ENCODE results near the gene NFXL1. TPM values are rescaled to one million over a fixed set of nuclear protein-coding genes. Genes with fewer than 3 reads are reported as not detected.
"Not testable (repeated sequence)": the region's sequence is repeated elsewhere in the genome, so short reads cannot be mapped to it uniquely, and the experiment has no call there.

The NFXL1 gene
- total and polyA plus RNA-seq, 2 donors, result 4.9 to 24.4 TPM

DNA sequence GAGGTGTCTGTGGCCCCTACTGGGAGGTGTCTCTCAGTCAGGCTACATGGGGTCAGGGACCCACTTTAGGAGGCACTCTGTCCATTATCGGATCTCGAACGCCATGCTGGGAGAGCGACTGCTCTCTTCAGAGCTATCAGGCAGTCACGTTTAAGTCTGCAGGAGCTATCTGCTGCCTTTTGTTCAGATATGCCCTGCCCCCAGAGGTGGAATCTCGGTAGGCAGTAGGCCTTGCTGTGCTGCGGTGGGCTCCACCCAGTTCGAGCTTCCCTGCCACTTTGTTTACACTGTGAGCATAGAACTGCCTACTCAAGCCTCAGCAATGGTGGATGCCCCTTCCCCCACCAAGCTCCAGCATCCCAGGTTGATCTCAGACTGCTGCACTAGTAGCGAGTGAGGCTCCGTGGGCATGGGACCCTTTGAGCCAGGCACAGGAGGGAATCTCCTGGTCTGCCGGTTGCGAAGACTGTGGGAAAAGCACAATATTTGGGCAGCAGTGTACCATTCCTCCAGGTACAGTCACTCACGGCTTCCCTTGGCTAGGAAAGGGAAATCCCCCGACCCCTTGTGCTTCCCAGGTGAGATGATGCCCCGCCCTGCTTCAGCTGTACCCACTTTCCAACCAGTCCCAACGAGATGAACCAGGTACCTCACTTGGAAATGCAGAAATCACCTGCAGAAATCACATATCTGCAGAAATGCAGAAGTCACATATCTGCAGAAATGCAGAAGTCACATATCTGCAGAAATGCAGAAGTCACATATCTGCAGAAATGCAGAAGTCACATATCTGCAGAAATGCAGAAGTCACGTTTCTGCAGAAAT, 8.3 kb upstream of the NFXL1 start:
- H3K36me3 ChIP-seq (ENCODE audit: insufficient read depth); H3K4me1 ChIP-seq (ENCODE audit: insufficient read depth); H3K27ac ChIP-seq (ENCODE audit: low read depth); H3K4me3 ChIP-seq (ENCODE audit: low read depth, low read length); DNase-seq (ENCODE audit: extremely low spot score): not testable (repeated sequence)
- WGBS, result 64% methylated on average over 17 of the region's 17 CpGs

DNA sequence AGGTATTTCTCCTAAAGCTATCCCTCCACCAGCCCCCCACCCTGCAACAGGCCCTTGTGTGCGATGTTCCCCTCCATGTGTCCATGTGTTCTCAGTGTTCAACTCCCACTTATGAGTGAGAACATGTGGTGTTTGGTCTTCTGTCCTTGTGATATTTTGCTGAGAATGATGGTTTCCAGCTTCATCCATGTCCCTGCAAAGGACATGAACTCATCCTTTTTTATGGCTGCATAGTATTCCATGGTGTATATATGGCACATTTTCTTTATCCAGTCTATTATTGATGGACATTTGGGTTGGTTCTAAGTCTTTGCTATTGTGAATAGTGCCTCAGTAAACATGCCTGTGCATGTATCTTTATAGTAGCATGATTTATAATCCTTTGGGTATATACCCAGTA, 2.8 kb upstream of the NFXL1 start:
- not testable (repeated sequence) for H3K27ac ChIP-seq (ENCODE audit: low read depth)
- 98% methylated on average over 1 of the region's 1 CpG for WGBS

DNA sequence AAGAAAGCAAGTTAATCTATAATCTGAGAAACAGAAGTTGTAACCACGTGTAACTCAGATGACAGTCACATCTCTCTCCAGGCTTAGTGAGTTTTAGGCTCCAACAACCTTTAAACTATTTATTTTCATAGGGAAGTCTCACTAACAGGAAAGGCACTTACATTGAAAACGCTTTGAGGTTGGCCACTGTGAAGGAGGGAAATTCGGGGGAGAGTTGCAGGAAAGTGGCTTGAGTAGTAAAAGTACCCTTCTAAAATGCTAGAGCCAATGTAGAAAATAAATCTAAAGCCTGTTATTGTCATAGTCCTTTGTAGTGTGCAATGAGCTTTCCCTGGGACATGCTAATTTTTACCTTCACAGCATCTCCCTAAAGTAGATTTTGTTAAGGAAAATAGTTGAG, 995 bp upstream of the NFXL1 start:
- WGBS, result 53% methylated on average over 3 of the region's 3 CpGs
- Histone ChIP-seq H3K36me3 (ENCODE audit: insufficient read depth) (no peaks in the 10 kb centered on the region), H3K4me1 (ENCODE audit: insufficient read depth) (peaks cover 2% of the 10 kb centered on the region), H3K4me3 (ENCODE audit: low read depth, low read length) (no peak overlapping the region), H3K27ac (ENCODE audit: low read depth) (no peak overlapping the region)
- DNase-seq (ENCODE audit: extremely low spot score), result no peak

More for the DNA sequence above, 2.8 kb upstream of the NFXL1 start:
- H3K4me3 ChIP-seq (ENCODE audit: low read depth, low read length); H3K4me1 ChIP-seq (ENCODE audit: insufficient read depth); H3K36me3 ChIP-seq (ENCODE audit: insufficient read depth); DNase-seq (ENCODE audit: extremely low spot score): not testable (repeated sequence)

DNA sequence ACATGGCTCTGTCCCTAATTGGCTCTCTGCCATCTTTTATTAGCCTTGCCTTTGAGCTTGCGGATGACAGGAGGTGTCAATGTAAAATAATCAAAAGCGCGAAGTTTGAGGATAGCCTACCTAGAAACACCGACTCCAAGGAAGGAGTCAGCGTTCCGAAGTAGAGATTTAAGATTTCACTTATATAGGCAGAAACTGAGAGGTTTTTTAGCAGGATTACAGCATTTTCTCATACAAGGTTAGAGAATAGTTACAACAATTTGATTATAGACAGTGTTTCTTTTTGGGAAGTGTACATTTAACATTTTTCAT, 499 bp upstream of the NFXL1 start:
- Histone ChIP-seq H3K4me1 (ENCODE audit: insufficient read depth) (peaks cover 2% of the 10 kb centered on the region), H3K36me3 (ENCODE audit: insufficient read depth) (no peaks in the 10 kb centered on the region), H3K27ac (ENCODE audit: low read depth) (no peak overlapping the region), H3K4me3 (ENCODE audit: low read depth, low read length) (peak overlapping the region; percentile 92)
- 2% methylated on average over 6 of the region's 6 CpGs for WGBS
- DNase-seq (ENCODE audit: extremely low spot score), result no peak

DNA sequence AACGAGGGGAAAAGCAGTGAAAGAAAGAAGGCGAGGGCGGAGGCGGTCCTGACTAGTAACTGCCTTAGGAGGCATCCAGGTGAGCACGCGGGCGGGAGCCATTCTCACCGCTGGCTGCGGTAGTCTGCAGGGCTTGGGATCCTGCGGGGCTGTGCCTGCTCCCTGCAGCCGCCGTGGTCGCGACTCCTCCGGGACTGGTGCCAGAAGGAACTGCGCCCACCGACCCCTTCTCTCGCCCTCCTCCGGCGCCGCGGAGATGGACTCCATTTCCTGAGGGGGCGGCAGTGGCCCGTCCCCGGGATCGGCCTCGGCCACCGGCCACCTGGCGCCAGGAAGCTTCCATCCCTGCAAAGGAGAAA, 543 bp downstream of the NFXL1 start:
- Histone ChIP-seq H3K4me3 (ENCODE audit: low read depth, low read length) (peak overlapping the region; percentile 92), H3K4me1 (ENCODE audit: insufficient read depth) (peaks cover 2% of the 10 kb centered on the region), H3K27ac (ENCODE audit: low read depth) (peak overlapping the region; percentile 78), H3K36me3 (ENCODE audit: insufficient read depth) (no peaks in the 10 kb centered on the region)
- DNase-seq (ENCODE audit: extremely low spot score), result no peak
- 0% methylated on average over 29 of the region's 29 CpGs for WGBS

DNA sequence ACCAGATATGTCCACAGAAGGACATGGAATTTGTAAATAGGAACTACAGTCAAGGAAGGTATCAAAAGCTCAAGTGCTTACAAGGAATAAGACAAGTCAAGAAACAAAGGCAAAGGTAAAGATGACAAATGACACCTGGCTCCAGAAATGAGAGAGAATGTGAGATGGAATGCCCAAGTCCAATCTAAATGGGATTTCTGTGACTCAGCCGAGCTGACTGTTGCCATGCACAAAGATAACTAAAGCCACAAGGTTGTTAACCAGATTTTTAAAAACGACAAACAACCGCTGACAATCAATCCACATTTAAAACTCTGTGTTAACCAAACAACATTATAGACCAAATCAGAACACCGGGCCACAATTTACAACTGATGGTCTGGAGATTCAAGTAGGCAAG, 1.1 kb downstream of the NFXL1 start:
- no peak for DNase-seq (ENCODE audit: extremely low spot score)
- H3K27ac ChIP-seq (ENCODE audit: low read depth), result no peak overlapping the region
- H3K36me3 ChIP-seq (ENCODE audit: insufficient read depth), result no peaks in the 10 kb centered on the region

DNA sequence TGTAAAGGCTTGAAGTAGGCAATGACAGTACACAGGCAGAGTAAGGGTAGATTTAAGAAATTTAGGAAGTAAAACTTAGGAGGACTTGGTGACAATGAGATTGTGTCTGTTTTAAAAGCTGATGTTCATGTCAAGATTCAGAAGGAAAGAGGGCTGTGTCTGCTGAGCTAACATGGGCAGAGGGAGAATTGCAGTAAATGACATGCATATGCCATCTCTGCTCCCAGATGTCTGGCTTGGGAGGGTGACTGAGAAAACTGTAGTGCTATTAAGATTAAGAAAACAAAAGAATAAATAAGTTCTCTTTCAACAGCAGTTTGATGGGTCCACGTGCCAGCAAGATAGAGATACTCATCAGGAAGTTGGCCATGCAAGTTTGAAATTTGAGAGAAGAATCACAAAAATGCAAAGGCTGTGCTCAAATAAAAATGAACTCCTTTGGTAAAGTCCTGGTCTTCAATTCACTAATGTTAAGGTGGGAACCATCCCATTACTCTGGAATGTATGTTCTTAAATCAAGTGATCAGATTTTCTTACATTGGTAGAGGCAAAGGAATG, 7.2 kb downstream of the NFXL1 start:
- H3K36me3 ChIP-seq (ENCODE audit: insufficient read depth), result peaks cover 2% of the 10 kb centered on the region
- no peak overlapping the region for H3K4me3 ChIP-seq (ENCODE audit: low read depth, low read length)
- H3K27ac ChIP-seq (ENCODE audit: low read depth), result no peak overlapping the region
- DNase-seq (ENCODE audit: extremely low spot score), result no peak
- 22% methylated on average over 1 of the region's 1 CpG for WGBS
- no peaks in the 10 kb centered on the region for H3K4me1 ChIP-seq (ENCODE audit: insufficient read depth)

More for the DNA sequence above, 1.1 kb downstream of the NFXL1 start:
- Histone ChIP-seq H3K4me3 (ENCODE audit: low read depth, low read length) (peak overlapping the region; percentile 92), H3K4me1 (ENCODE audit: insufficient read depth) (peaks cover 2% of the 10 kb centered on the region)
- WGBS, result 18% methylated on average over 4 of the region's 4 CpGs

DNA sequence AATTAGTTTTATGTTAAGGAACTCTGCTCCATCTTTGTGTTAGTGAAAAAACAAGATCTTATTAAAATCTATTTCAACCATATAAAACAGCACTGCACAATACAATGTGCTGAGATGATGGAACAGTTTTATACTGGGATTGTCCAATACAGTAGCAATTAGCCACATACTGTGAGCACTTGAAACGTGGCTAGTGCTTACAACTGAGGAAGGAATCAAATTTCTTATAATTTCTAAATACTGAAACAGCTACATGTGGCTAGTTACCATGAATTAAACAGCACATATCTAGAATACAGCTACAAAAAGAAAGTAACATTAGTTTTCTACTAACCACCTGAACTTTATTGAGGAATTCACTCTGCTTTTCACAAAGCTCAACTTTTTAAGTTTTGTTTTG, 14.7 kb downstream of the NFXL1 start:
- WGBS, result 64% methylated on average over 1 of the region's 1 CpG
- Histone ChIP-seq H3K4me1 (ENCODE audit: insufficient read depth) (no peaks in the 10 kb centered on the region), H3K27ac (ENCODE audit: low read depth) (no peak overlapping the region), H3K36me3 (ENCODE audit: insufficient read depth) (peaks cover 7% of the 10 kb centered on the region), H3K4me3 (ENCODE audit: low read depth, low read length) (no peak overlapping the region)
- no peak for DNase-seq (ENCODE audit: extremely low spot score)

DNA sequence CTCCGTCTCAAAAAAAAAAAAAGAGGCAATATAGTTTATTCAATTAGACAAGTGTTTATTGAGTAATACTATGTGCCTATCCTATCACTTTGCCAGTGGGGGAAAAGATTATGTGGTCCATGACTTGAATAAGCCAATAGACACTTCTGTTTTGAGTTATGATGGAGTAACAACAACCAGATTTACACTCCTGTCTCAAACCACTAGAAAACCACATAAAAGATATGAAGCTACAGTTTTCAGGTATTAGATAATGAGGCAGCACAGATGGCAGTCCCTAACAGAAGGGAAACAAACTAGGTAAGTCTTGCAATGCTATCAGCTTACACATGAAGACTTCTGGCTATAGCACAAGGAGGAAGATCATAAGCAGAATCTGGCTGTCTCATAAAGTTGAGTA, 22.5 kb downstream of the NFXL1 start:
- DNase-seq (ENCODE audit: extremely low spot score), result no peak
- H3K4me1 ChIP-seq (ENCODE audit: insufficient read depth), result no peaks in the 10 kb centered on the region
- H3K4me3 ChIP-seq (ENCODE audit: low read depth, low read length), result no peak overlapping the region
- 97% methylated on average over 1 of the region's 1 CpG for WGBS
- no peak overlapping the region for H3K27ac ChIP-seq (ENCODE audit: low read depth)
- H3K36me3 ChIP-seq (ENCODE audit: insufficient read depth), result peaks cover 9% of the 10 kb centered on the region

DNA sequence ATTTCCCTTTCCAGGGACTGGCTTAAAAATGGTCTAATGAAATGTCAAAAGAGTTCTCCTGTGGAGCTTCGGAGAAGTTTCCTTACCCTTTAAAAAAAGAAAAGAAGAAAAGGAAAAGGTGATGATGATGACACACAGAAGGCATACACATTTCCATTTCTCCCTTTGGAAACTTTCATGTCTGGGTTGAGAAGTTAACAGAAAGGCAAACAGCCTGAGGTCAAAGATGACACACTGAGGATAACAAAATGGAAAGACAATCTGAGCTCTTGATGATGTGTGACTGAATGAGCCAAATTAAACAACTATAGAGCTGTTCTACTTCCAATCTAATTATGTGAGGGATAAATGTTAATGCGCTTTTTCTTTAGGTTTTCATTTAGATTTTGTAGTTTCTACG, 32.2 kb downstream of the NFXL1 start:
- peaks cover 9% of the 10 kb centered on the region for H3K36me3 ChIP-seq (ENCODE audit: insufficient read depth)
- no peak for DNase-seq (ENCODE audit: extremely low spot score)
- 87% methylated on average over 3 of the region's 3 CpGs for WGBS
- H3K27ac ChIP-seq (ENCODE audit: low read depth), result no peak overlapping the region
- H3K4me3 ChIP-seq (ENCODE audit: low read depth, low read length), result no peak overlapping the region
- H3K4me1 ChIP-seq (ENCODE audit: insufficient read depth), result no peaks in the 10 kb centered on the region

DNA sequence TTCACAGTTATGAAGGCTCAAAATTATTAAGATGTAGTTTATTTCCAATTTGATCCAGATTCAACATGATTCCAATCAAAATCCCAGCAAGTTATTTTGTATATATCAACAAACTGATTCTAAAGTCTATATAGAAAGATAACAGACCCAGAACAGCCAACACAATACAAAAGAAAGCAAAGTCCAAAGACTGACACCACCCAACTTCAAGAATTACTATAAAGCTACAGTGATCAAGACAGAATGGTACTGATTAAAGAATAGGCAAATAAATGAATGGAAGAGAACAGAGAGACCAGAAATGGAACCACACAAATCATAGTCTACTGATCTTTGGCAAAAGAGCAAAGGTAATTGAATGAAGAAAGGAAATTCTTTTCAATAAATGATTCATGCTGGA, 34.9 kb downstream of the NFXL1 start:
- no peaks in the 10 kb centered on the region for H3K4me1 ChIP-seq (ENCODE audit: insufficient read depth)
- no peak for DNase-seq (ENCODE audit: extremely low spot score)
- H3K27ac ChIP-seq (ENCODE audit: low read depth), result no peak overlapping the region
- H3K36me3 ChIP-seq (ENCODE audit: insufficient read depth), result peaks cover 5% of the 10 kb centered on the region
- H3K4me3 ChIP-seq (ENCODE audit: low read depth, low read length), result no peak overlapping the region

DNA sequence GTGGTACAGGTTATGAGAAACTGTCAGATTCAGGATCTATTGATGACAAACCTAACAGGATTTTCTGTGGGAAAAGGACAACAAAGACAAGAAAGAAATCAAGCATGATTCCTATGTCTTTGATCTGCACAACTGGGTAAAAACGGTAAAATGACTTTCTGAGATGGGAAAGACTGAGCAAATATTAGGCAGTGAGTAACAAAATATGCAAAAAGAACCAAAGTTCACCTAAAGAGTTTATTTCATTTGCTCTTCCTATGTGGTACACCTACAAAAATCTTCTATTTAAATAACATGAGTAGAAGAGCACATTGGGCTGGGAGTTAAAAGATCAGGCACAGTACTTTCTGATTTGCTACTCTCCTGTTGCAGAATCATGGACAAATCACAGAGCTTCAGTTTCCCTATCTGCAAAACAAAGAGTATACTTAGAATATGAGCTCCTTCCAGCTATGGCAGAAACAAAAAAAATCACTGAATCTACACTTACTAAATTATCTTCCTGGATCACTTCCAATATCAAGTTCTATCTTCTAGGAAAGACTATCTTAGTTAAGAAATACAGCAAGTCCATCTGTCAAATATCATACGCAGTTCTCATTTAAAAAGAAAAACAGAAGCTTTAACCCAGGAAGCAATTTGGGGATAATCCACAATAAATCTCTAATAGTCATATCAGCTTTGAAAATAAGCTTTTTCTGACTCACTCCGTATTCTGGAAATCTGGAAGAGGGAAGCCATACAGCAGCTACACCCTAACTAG, 37.4 kb downstream of the NFXL1 start:
- 80% methylated on average over 3 of the region's 3 CpGs for WGBS
- no peak for DNase-seq (ENCODE audit: extremely low spot score)
- H3K36me3 ChIP-seq (ENCODE audit: insufficient read depth), result peaks cover 4% of the 10 kb centered on the region

DNA sequence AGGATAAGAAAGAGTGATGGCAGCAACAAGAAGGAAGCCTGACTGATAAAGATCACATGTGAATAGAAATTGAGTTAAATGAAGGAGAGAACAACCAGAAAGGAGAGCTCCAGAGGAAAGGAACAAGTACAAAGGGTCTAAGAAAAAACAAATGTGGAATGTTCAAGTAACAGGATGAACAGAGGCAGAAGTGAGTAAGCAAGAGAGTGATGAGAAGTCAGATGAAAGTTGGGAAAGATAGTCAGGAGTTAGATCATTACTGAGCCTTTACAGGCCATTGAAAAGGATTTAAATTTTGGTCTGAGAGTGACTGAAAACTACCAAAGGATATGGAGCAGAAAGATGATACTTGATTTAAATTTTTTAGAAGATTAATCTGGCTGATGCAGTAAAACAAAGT, 38.1 kb downstream of the NFXL1 start:
- H3K36me3 ChIP-seq (ENCODE audit: insufficient read depth), result peaks cover 6% of the 10 kb centered on the region
- no peak for DNase-seq (ENCODE audit: extremely low spot score)
- H3K4me3 ChIP-seq (ENCODE audit: low read depth, low read length), result no peak overlapping the region
- H3K27ac ChIP-seq (ENCODE audit: low read depth), result no peak overlapping the region
- H3K4me1 ChIP-seq (ENCODE audit: insufficient read depth), result no peaks in the 10 kb centered on the region

More for the DNA sequence above, 37.4 kb downstream of the NFXL1 start:
- Histone ChIP-seq H3K27ac (ENCODE audit: low read depth) (no peak overlapping the region), H3K4me3 (ENCODE audit: low read depth, low read length) (no peak overlapping the region), H3K4me1 (ENCODE audit: insufficient read depth) (no peaks in the 10 kb centered on the region)

DNA sequence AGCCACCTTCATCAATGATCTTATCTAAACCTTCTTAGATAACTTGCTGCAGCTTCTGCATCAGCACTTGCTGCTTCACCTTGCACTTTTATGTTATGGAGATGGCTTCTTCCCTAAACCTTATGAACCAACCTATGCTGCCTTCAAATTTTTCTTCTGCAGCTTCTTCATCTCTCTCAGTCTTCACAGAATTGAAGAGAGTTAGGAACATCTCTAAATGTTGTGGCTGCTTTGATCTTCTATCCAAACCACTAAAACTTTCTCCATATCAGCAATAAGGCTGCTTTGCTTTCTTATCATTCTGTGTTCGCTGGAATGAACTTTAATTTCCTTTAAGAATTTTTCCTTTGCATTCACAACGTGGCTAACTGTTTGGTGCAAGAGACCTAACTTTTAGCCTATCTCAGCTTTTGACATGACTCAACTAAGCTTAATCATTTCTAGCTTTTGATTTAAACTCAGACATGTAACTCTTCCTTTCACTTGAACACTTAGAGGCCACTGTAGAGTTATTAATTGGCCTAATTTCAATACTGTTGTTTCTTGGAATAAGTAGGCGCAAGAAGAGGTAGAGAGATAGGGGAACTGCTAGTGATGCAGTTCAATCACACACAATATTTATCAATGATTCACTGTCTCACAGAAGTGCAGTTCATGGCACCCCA, 40.4 kb downstream of the NFXL1 start:
- H3K27ac ChIP-seq (ENCODE audit: low read depth), result no peak overlapping the region
- WGBS, result 98% methylated on average over 3 of the region's 3 CpGs
- H3K4me1 ChIP-seq (ENCODE audit: insufficient read depth), result no peaks in the 10 kb centered on the region
- DNase-seq (ENCODE audit: extremely low spot score), result no peak
- peaks cover 7% of the 10 kb centered on the region for H3K36me3 ChIP-seq (ENCODE audit: insufficient read depth)
- no peak overlapping the region for H3K4me3 ChIP-seq (ENCODE audit: low read depth, low read length)
